ENCODE measurements around the gene JUN. TPM values are rescaled to one million over a fixed set of nuclear protein-coding genes. Genes with fewer than 3 reads are reported as not detected.

The JUN gene
- total and polyA plus RNA-seq, 2 experiments from 2014 or later = 29.3 to 126 TPM

- Histone ChIP-seq H3K36me3 (no peaks in the 10 kb centered on the region), H3K27ac (no peak overlapping the region), H3K9me3 (ENCODE audit: low read depth) (no peaks in the 10 kb centered on the region), H3K4me3 (no peak overlapping the region), H3K27me3 (no peaks in the 10 kb centered on the region), H3K4me1 (ENCODE audit: low read depth) (no peaks in the 10 kb centered on the region)
- TF ChIP-seq, protein P1, sequence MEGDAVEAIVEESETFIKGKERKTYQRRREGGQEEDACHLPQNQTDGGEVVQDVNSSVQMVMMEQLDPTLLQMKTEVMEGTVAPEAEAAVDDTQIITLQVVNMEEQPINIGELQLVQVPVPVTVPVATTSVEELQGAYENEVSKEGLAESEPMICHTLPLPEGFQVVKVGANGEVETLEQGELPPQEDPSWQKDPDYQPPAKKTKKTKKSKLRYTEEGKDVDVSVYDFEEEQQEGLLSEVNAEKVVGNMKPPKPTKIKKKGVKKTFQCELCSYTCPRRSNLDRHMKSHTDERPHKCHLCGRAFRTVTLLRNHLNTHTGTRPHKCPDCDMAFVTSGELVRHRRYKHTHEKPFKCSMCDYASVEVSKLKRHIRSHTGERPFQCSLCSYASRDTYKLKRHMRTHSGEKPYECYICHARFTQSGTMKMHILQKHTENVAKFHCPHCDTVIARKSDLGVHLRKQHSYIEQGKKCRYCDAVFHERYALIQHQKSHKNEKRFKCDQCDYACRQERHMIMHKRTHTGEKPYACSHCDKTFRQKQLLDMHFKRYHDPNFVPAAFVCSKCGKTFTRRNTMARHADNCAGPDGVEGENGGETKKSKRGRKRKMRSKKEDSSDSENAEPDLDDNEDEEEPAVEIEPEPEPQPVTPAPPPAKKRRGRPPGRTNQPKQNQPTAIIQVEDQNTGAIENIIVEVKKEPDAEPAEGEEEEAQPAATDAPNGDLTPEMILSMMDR (IDR thresholded peaks at IDR 0.05; ENCODE audit: low read depth, low read length) = no peak
- peak in 1 of 2 donors; percentile 66 for DNase-seq (ENCODE audit: low read depth in 1 of 2, low spot score in 1 of 2)
Observed at GRCh38 chr1:58764294-58764978, 19.4 kb downstream of the JUN start.

GRCh38 chr1:58763214-58763613 lies 20.6 kb downstream of the JUN start:
- H3K9me3 ChIP-seq (ENCODE audit: low read depth) = no peaks in the 10 kb centered on the region
- H3K27ac ChIP-seq = no peak overlapping the region
- TF ChIP-seq, protein P1 (IDR thresholded peaks at IDR 0.05; ENCODE audit: low read depth, low read length) = no peak
- H3K27me3 ChIP-seq = no peaks in the 10 kb centered on the region
- H3K4me3 ChIP-seq = no peak overlapping the region
- H3K4me1 ChIP-seq (ENCODE audit: low read depth) = no peaks in the 10 kb centered on the region
- H3K36me3 ChIP-seq = no peaks in the 10 kb centered on the region
- DNase-seq (ENCODE audit: low read depth in 1 of 2, low spot score in 1 of 2) = peak in 1 of 2 donors; percentile 77

- no peaks in the 10 kb centered on the region for H3K36me3 ChIP-seq
- no peaks in the 10 kb centered on the region for H3K27me3 ChIP-seq
- H3K27ac ChIP-seq = no peak overlapping the region
- H3K9me3 ChIP-seq (ENCODE audit: low read depth) = no peaks in the 10 kb centered on the region
- TF ChIP-seq, protein P1 (IDR thresholded peaks at IDR 0.05; ENCODE audit: low read depth, low read length) = no peak
- peak in 1 of 2 donors; percentile 70 for DNase-seq (ENCODE audit: low read depth in 1 of 2, low spot score in 1 of 2)
- no peaks in the 10 kb centered on the region for H3K4me1 ChIP-seq (ENCODE audit: low read depth)
- no peak overlapping the region for H3K4me3 ChIP-seq
Observed at GRCh38 chr1:58762806-58763205, 21.0 kb downstream of the JUN start.

GRCh38 chr1:58755468-58755872 lies 28.4 kb downstream of the JUN start:
- H3K27ac ChIP-seq = no peak overlapping the region
- TF ChIP-seq, protein P1 (IDR thresholded peaks at IDR 0.05; ENCODE audit: low read depth, low read length) = no peak
- peak in 1 of 2 donors; percentile 99 for DNase-seq (ENCODE audit: low read depth in 1 of 2, low spot score in 1 of 2)
- H3K4me3 ChIP-seq = no peak overlapping the region
- H3K27me3 ChIP-seq = no peaks in the 10 kb centered on the region
- H3K36me3 ChIP-seq = no peaks in the 10 kb centered on the region
- H3K4me1 ChIP-seq (ENCODE audit: low read depth) = peaks cover 4% of the 10 kb centered on the region
- no peaks in the 10 kb centered on the region for H3K9me3 ChIP-seq (ENCODE audit: low read depth)

DNA sequence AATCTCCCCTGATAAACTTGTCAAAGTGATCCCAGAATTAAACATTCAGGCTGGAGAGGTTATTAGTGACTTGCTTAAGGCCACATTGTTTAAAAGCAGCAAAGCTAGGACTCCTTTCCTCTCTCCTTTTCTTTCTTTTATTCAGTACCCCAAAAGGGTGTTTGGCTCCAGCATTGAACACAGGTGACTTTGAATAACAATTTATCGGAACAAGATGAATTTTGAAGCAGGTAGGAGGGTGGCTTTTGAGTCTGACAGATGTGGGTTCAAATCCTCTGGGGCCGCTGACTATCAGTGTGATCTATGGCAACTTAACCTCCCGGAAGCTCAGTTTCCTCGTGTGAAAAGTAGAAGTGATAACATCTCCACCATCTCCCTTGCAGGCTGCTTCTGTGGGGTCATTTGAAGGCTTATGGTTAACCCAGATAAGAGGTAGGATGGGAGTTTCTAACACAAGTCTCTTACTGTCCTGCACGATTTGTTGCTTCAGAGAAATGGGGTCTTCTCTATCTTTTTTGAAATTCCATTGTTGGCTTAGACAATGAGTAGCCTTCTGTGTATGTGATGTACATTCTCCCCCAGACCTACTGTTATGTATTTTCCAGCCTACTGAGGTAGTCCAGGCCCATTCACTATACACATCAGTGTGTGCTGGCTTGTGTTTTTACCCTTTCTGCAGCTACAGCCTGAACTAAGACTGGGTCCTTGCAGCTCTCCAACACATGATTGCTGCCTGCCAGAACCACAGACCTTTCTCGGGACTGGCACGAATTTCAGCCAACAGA lies 29.0 kb downstream of the JUN start:
- no peak overlapping the region for H3K4me3 ChIP-seq
- no peaks in the 10 kb centered on the region for H3K36me3 ChIP-seq
- H3K4me1 ChIP-seq (ENCODE audit: low read depth) = peaks cover 4% of the 10 kb centered on the region
- H3K27me3 ChIP-seq = no peaks in the 10 kb centered on the region
- DNase-seq (ENCODE audit: low read depth in 1 of 2, low spot score in 1 of 2) = no peak
- H3K9me3 ChIP-seq (ENCODE audit: low read depth) = no peaks in the 10 kb centered on the region
- H3K27ac ChIP-seq = no peak overlapping the region
- TF ChIP-seq, protein P1 (IDR thresholded peaks at IDR 0.05; ENCODE audit: low read depth, low read length) = no peak
